NCI-H748 (cell line): ENCODE results near the gene SIPA1.
A peak's percentile ranks its signal among the peaks of the same experiment; 100 is the strongest.
"Not testable (repeated sequence)": the region's sequence is repeated elsewhere in the genome, so short reads cannot be mapped to it uniquely, and the experiment has no call there.

ENCODE experiments used
- DNase-seq: peaks from one replicate; lab custom pipeline; 2025; ENCODE audit not compliant: unreplicated experiment; lab: John Stamatoyannopoulos, UW

SIPA1 gene

DNA sequence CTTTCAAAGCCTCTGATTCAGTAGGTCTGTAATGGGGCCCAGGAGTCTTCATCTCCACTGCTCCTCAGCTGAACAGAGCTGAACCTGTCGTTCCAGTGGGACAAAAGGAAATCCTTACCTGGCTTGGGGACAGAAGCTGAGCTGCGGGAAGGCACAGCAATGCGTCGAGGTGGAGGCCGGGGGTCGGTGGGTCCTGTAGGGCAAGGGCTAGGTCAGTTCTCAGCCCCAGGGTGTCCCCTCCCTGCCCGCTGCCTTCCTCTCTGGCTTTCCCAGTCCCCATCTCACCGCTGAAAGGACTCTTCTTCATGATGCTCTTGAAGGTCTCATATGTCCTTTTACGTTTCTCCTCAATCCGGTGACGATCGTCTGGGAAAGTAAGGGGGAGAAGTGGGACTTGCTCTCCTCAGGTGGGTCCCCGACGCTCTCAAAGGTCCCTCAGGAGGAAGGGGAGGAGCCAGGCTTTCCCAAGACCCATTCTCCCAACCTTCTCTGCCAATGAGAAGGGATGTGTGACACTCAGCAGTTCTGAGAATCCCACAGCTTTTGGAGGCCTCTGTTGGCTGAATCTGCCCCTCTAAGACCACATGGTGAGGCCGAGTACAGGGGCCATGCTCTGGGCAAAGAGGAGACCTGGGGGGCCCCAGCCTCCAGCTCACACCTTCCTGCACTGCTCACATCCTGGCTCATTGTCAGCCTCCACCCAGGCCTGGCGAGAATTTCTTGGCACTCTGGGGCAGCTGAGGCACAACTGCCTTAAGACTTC lies 17.9 kb downstream of the SIPA1 start:
- DNase-seq: no peak

GRCh38 chr11:65657426-65657825 lies 19.5 kb downstream of the SIPA1 start:
- no peak for DNase-seq

GRCh38 chr11:65658174-65659021 lies 20.5 kb downstream of the SIPA1 start:
- DNase-seq: no peak

GRCh38 chr11:65660038-65660437 lies 22.1 kb downstream of the SIPA1 start:
- no peak for DNase-seq

DNA sequence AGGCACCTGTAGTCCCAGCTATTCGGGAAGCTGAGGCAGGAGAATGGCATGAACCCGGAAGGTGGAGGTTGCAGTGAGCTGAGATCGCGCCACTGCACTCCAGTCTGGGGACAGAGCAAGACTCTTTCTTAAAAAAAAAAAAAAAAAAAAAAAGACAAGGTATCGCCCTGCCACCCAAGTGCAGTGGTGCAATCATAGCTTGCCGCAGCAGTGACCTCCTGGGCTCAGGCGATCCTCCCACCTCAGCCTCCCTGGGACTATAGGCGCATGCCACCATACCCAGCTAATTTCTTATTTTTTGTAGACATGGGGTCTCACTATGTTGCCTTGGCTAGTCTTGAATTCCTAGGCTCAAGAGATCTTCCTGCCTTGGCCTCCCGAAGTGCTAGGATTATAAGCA lies 23.0 kb downstream of the SIPA1 start:
- not testable (repeated sequence) for DNase-seq

DNA sequence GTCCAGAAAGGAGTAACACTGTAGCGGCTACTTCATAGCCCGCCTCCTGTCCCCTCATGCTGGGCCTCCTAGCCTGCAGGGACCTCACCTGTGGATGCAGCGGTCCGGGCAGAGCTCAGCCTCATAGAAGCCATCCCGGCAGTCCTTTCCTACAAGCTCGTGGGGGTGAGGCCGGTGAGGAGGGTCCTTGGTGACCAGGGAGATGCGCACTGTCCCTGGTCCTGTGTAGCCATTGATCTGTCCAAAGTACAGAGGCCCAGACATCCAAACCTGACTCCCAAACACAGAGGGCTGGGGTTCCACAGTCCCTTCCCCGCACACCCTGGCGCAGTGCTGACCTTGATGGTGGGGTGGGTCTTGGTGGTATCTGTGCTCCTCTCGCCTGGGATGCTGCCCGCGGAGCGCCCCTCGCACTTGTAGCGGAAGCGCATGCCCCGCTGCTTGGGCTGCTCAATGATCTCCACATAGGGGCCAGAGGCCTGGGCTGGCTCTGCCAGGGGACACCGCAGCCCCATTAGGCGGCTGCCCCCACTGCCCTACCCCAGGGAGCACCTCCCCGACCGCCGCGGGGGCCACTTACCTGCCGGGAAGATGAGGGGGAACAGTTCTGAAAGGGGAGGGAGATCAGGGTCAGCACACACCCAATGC lies 23.8 kb downstream of the SIPA1 start:
- no peak for DNase-seq

DNA sequence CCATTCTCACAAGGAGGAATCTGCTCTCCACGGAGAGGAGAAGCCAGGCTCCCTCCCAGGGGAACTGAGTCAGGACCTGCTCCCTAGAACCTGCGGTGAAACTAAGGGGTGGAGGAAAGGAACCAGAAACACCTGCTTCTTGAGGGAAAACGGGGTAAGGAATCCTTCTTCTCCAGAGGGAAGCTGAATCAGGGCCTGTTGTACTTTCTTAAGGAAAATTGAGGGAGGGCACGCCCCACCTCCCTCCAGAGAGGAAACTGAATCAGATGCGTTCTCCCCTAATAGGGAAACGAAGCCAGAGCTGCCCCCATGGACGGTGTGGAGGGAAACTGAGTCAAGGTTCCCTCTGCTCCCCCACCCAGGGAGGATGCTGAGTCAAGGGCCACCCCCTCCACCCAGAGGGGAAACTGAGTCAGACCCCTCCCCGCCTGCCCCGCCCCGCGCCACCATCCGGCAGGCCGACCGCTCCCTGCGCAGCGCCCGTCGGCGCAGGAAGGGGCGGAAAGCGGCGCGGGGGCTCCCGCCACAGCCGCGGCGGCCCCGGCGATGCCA lies 24.4 kb downstream of the SIPA1 start:
- no peak for DNase-seq

DNA sequence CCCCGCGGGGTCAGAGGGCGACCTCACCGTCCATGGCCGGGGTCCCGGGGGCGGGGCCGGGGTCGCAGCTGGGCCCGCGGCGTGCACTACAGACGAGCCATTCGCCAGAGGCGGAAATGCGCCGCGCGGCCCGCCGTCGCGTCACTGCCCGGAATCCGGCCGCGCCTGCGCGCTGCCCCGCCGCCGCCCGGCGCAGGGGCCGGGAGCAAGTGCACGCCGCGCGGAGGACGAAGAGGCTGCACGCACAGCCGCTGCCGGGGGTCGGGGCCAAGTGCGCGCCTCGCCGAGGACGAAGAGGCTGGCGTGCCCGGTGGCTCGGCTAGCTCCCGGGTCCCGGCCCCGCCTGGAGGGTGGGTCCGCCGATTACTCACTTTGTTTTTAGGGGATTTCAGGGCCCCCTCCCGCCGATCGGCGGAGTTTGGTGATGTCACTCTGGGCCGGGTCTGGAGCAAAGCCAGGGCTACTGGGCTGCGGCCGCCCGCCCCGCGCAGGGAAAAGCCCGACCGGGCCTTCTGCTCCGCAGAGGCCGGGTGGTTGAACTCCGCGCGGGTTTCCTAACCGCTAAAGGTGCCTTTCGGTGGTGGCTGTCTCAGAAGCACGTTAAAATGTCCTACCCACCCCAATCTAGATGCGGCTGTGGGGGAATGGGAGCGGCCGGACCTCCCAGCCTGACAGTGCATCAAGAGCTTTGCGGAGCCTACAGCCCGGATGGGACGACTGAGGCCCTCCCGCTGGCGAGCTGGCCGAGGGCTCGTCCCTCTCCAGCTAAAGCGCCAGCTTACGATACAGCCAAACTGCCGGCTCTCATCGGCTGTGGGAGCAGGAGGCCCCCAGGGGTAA lies 25.1 kb downstream of the SIPA1 start, which contains the start of gene RELA:
Gene RELA, minus strand, starts transcription at position 118 of the 840 bp plus-strand sequence. Its CDS starts 84 bp downstream, at position 34.
- DNase-seq: peak; percentile 89

GRCh38 chr11:65663639-65664200 lies 25.8 kb downstream of the SIPA1 start:
- peak; percentile 52 for DNase-seq

DNA sequence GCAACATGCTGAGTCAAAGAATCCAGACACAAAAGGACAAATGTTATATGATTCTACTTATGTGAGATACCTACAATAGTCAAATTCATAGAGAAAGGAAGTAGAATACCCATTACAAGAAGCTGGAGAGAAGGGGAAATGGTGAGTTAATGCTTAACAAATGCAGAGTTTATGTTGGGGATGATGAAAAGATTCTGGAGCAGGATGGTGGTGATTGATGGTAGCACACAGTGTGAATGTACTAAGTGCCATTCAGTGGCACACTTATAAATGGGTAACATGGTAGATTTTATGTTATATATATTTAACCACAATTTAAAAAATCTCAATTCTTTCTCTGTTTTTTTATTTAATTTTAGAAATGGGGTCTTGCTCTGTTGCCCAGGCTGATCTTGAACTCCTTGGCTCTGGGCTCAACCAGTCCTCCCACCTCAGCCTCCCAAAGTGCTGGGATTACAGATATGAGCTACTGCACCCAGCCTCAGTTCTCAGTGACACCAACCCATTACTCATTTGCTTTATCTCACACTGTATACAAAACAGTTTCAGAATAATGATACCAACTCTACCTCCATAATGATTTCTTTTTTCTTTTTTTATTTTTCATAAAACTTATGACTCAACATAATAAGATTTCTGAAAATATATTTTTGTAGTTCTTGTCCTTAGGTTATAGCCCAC lies 34.4 kb downstream of the SIPA1 start:
- DNase-seq: no peak

DNA sequence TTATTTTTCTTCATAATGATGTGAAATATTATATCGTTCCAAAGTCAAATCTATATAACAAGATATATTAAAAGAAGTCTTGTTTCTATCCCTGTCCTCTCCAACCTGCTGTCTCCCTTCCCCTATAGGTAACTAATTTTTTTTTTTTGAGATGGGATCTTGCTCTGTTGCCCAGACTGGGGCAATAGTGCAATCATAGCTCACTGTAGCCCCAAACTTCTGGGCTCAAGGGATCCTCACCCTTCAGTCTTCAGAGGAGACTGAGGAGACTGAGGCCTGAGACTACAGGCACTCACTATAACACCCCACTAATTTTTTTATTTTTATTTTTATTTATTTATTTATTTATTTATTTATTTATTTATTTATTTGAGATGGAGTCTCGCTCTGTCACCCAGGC lies 35.1 kb downstream of the SIPA1 start:
- no peak for DNase-seq

- DNase-seq: no peak
Measured at GRCh38 chr11:65680192-65680743, 42.4 kb downstream of the SIPA1 start.

- not testable (repeated sequence) for DNase-seq
Measured at GRCh38 chr11:65683480-65683879, 45.6 kb downstream of the SIPA1 start.

- DNase-seq: no peak
Measured at GRCh38 chr11:65685981-65686380, 48.1 kb downstream of the SIPA1 start.

GRCh38 chr11:65691847-65692246 lies 53.9 kb downstream of the SIPA1 start:
- not testable (repeated sequence) for DNase-seq

GRCh38 chr11:65692367-65692766 lies 54.5 kb downstream of the SIPA1 start:
- no peak for DNase-seq

GRCh38 chr11:65695459-65696241 lies 57.7 kb downstream of the SIPA1 start:
- DNase-seq: peak; percentile 97

DNA sequence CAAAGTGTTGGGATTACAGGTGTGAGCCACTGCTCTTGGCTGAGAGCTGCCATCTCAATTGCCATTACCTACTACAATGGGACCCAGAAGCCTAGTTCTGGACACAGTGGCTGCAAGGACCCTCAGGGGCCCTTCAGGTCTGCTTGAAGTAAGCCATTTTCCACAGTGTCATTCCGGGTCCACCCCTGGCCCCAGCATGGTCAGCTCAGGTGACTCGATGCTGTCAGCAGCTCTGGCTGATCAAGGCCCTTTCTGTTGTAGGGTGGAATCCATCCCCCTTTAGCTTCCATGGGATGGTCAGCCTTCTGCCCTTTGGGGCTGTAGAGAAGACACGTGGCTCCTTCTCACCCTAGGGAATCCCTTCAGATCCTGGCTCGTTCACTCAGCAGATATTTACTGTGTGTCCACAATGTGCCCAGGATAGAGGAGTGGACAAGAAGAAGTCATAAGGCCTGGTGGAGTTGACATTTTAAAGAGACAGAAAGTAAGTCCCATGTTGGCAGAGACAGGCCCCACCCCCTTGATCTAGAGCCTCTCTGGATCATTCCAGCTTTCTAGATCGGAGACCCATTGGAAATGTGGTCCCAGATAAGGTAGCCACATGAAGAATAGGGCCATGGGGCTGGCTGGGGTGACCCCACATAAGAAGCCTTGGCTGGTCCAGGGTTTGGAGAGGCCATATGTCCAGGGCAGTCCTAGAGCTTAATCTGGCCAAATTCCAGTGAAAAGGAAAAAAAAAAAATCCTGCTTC lies 59.1 kb downstream of the SIPA1 start:
- no peak for DNase-seq
